HG02943 (cell line): ENCODE measurements around the gene MLKL.
"Not testable (repeated sequence)": the region's sequence is repeated elsewhere in the genome, so short reads cannot be mapped to it uniquely, and the experiment has no call there.

ENCODE experiments used
- ATAC-seq: cut with Tn5 transposase; IDR thresholded peaks from one replicate; pipeline ENCODE4 v1.9.1; 2021; ENCODE audit warnings: mild to moderate bottlenecking, low read depth, moderate library complexity; ENCODE audit not compliant: unreplicated experiment

MLKL gene

GRCh38 chr16:74734361-74735161 lies 33.9 kb upstream of the MLKL start:
- ATAC-seq = no peak

- no peak for ATAC-seq
Measured at GRCh38 chr16:74732707-74733350, 32.2 kb upstream of the MLKL start.

GRCh38 chr16:74731853-74732477 lies 31.3 kb upstream of the MLKL start:
- no peak for ATAC-seq

GRCh38 chr16:74729783-74730683 lies 29.4 kb upstream of the MLKL start:
- no peak for ATAC-seq

GRCh38 chr16:74727903-74728302 lies 27.2 kb upstream of the MLKL start:
- ATAC-seq = no peak

- no peak for ATAC-seq
Measured at GRCh38 chr16:74726716-74727115, 26.1 kb upstream of the MLKL start.

- ATAC-seq = no peak
Measured at GRCh38 chr16:74725651-74726455, 25.2 kb upstream of the MLKL start.

- no peak for ATAC-seq
Measured at GRCh38 chr16:74724820-74725549, 24.3 kb upstream of the MLKL start.

- ATAC-seq = no peak
Measured at GRCh38 chr16:74723256-74723655, 22.6 kb upstream of the MLKL start.

GRCh38 chr16:74722156-74722555 lies 21.5 kb upstream of the MLKL start:
- ATAC-seq = not testable (repeated sequence)

- no peak for ATAC-seq
Measured at GRCh38 chr16:74721716-74722115, 21.1 kb upstream of the MLKL start.

- ATAC-seq = no peak
Measured at GRCh38 chr16:74720579-74720978, 19.9 kb upstream of the MLKL start.

- ATAC-seq = no peak
Measured at GRCh38 chr16:74718741-74719610, 18.3 kb upstream of the MLKL start.

GRCh38 chr16:74718140-74718539 lies 17.5 kb upstream of the MLKL start:
- ATAC-seq = no peak

GRCh38 chr16:74717367-74717766 lies 16.7 kb upstream of the MLKL start:
- ATAC-seq = no peak

GRCh38 chr16:74716355-74716754 lies 15.7 kb upstream of the MLKL start:
- no peak for ATAC-seq

GRCh38 chr16:74713876-74714275 lies 13.2 kb upstream of the MLKL start:
- no peak for ATAC-seq

GRCh38 chr16:74713325-74713724 lies 12.7 kb upstream of the MLKL start:
- ATAC-seq = no peak
